Activated CD8-positive, alpha-beta T cell treated with anti-CD3 and anti-CD28 coated beads for 36 hours (primary cell): ENCODE measurements around the gene KLF1. TPM values are rescaled to one million over a fixed set of nuclear protein-coding genes. Genes with fewer than 3 reads are reported as not detected.

Source experiments
- ATAC-seq: fragments of 200-7000 bp; cut with Tn5 transposase; one replicate; pipeline ENCODE4 v1.10.0; 2021; ENCODE audit warnings: mild to moderate bottlenecking, moderate library complexity
- CTCF ChIA-PET: fragments of 350-600 bp; sonication (Branson Sonifier 250); formaldehyde crosslinking; loops from one replicate; lab custom pipeline; 2021; ENCODE audit warnings: antibody characterized with exemption; lab: Charles Lee
- POLR2A ChIA-PET: fragments of 350-600 bp; sonication (Branson Sonifier 250); formaldehyde crosslinking; loops from one replicate; lab custom pipeline; 2021; ENCODE audit warnings: antibody characterized with exemption; lab: Charles Lee
- DNase-seq: peaks from one replicate; pipeline ENCODE4 v3.0.0-alpha.2; 2020
- H3K27ac Mint-ChIP-seq: one replicate; pipeline ENCODE4 v1.8.0; 2021; ENCODE audit warnings: mild to moderate bottlenecking, mixed read lengths
- H3K27me3 Mint-ChIP-seq: one replicate; pipeline ENCODE4 v1.8.0; 2021; ENCODE audit warnings: mixed read lengths
- H3K36me3 Mint-ChIP-seq: one replicate; pipeline ENCODE4 v1.8.0; 2021; ENCODE audit warnings: low read depth, mixed read lengths
- H3K4me1 Mint-ChIP-seq: one replicate; pipeline ENCODE4 v1.8.0; 2021; ENCODE audit warnings: low read depth, mixed read lengths
- H3K4me3 Mint-ChIP-seq: one replicate; pipeline ENCODE4 v1.8.0; 2021; ENCODE audit warnings: mild to moderate bottlenecking, moderate library complexity, mixed read lengths
- H3K9me3 Mint-ChIP-seq: one replicate; pipeline ENCODE4 v1.8.0; 2021; ENCODE audit warnings: mixed read lengths
- CTCF ChIP-seq: fragments of 200-600 bp; IDR thresholded peaks from one replicate; pipeline ENCODE4 v1.8.0; 2022; ENCODE audit warnings: antibody characterized with exemption, mild to moderate bottlenecking
- intact Hi-C: fragments of 100-400 bp; cut with micrococcal nuclease; formaldehyde crosslinking; loops from one replicate; pipeline ENCODE4 v1.10.0; 2022
- total RNA-seq, 2 experiments: library from RNA; stranded (reverse); gene quantifications; one replicate each; pipeline ENCODE4 v1.2.3, GENCODE V29; 2021

KLF1 gene
- total RNA-seq, 2 experiments from 2014 or later, result 0.32 to 0.38 TPM

- H3K36me3 Mint-ChIP-seq, result peaks cover 42% of the 10 kb centered on the region
- no peak for TF ChIP-seq CTCF
Observed at GRCh38 chr19:12932392-12933286, 45.6 kb upstream of the KLF1 start.

GRCh38 chr19:12930002-12930645 lies 43.1 kb upstream of the KLF1 start:
- no peak for TF ChIP-seq CTCF
- POLR2A ChIA-PET, result interaction anchor here (0.7 to 6.4 kb wide), 5 partner anchors 10 to 39 kb away, joined by 3 to 39 read pairs (median 4); partner anchors contain the start of genes GCDH and SYCE2
- H3K9me3 Mint-ChIP-seq, result no peaks in the 10 kb centered on the region
- no peak for ATAC-seq
- CTCF ChIA-PET, result interaction anchor here (0.8 to 1.3 kb wide), 4 partner anchors 33 to 93 kb away, joined by 3 to 4 read pairs (median 3); no protein-coding TSS in a partner anchor
- no peaks in the 10 kb centered on the region for H3K27me3 Mint-ChIP-seq
- H3K27ac Mint-ChIP-seq, result no peak overlapping the region
- no peak for DNase-seq
- H3K4me3 Mint-ChIP-seq, result no peak overlapping the region
- H3K4me1 Mint-ChIP-seq, result peaks cover 25% of the 10 kb centered on the region
- intact Hi-C loops, result loop anchor here (10.0 kb wide), 1 partner anchor 45 kb away; the partner anchor contains the start of genes DNASE2 and KLF1
- peaks cover 55% of the 10 kb centered on the region for H3K36me3 Mint-ChIP-seq

More at GRCh38 chr19:12932392-12933286, 45.6 kb upstream of the KLF1 start:
- CTCF ChIA-PET, result interaction anchor here (0.7 to 3.5 kb wide), 4 partner anchors 32 to 86 kb away, joined by 3 to 19 read pairs (median 9); partner anchors contain the start of gene GCDH
- H3K27me3 Mint-ChIP-seq, result no peaks in the 10 kb centered on the region
- H3K9me3 Mint-ChIP-seq, result no peaks in the 10 kb centered on the region
- peak overlapping the region; percentile 87 for H3K27ac Mint-ChIP-seq
- ATAC-seq, result no peak
- H3K4me1 Mint-ChIP-seq, result peaks cover 40% of the 10 kb centered on the region
- POLR2A ChIA-PET, result interaction anchor here (0.7 to 6.4 kb wide), 21 partner anchors 9 to 223 kb away, joined by 3 to 39 read pairs (median 5); partner anchors contain the start of genes GCDH, JUNB, RAD23A and RNASEH2A
- H3K4me3 Mint-ChIP-seq, result peak overlapping the region; percentile 96
- DNase-seq, result no peak
- intact Hi-C loops, result loop anchor here (10.0 kb wide), 1 partner anchor 48 kb away; the partner anchor contains the start of genes DNASE2 and KLF1

GRCh38 chr19:12924621-12925310 lies 37.8 kb upstream of the KLF1 start:
- TF ChIP-seq CTCF, result no peak
- CTCF ChIA-PET, result interaction anchor here (1.8 kb wide), 1 partner anchor 41 kb away, joined by 5 read pairs; no protein-coding TSS in a partner anchor
- no peaks in the 10 kb centered on the region for H3K27me3 Mint-ChIP-seq
- DNase-seq (no peak), ATAC-seq (no peak)
- H3K4me1 Mint-ChIP-seq, result peaks cover 3% of the 10 kb centered on the region
- no peak overlapping the region for H3K4me3 Mint-ChIP-seq
- intact Hi-C loops, result no loop called here
- H3K36me3 Mint-ChIP-seq, result peaks cover 60% of the 10 kb centered on the region
- POLR2A ChIA-PET, result interaction anchor here (0.7 to 1.6 kb wide), 2 partner anchors 8 to 13 kb away, joined by 3 to 8 read pairs; no protein-coding TSS in a partner anchor
- H3K9me3 Mint-ChIP-seq, result no peaks in the 10 kb centered on the region
- no peak overlapping the region for H3K27ac Mint-ChIP-seq

GRCh38 chr19:12922959-12923358 lies 36.0 kb upstream of the KLF1 start:
- TF ChIP-seq CTCF, result no peak
- Mint-ChIP-seq H3K36me3 (peaks cover 51% of the 10 kb centered on the region), H3K9me3 (no peaks in the 10 kb centered on the region), H3K27me3 (no peaks in the 10 kb centered on the region), H3K4me1 (peaks cover 13% of the 10 kb centered on the region), H3K4me3 (no peak overlapping the region), H3K27ac (no peak overlapping the region)
- POLR2A ChIA-PET, result interaction anchor here (5.4 kb wide), 1 partner anchor 8 kb away, joined by 39 read pairs; the partner anchor contains the start of gene FARSA
- no peak for ATAC-seq
- DNase-seq, result no peak
- intact Hi-C loops, result no loop called here
- CTCF ChIA-PET, result no interaction called here
